ENCODE results near the gene LIN54. TPM values are rescaled to one million over a fixed set of nuclear protein-coding genes. Genes with fewer than 3 reads are reported as not detected.

Gene LIN54
- total and polyA plus RNA-seq, 9 of the 15 experiments (the other 6 are each of a cell fraction or from before 2014, with no cell fraction given): 2.2 to 22.5 (median 15.8) TPM

DNA sequence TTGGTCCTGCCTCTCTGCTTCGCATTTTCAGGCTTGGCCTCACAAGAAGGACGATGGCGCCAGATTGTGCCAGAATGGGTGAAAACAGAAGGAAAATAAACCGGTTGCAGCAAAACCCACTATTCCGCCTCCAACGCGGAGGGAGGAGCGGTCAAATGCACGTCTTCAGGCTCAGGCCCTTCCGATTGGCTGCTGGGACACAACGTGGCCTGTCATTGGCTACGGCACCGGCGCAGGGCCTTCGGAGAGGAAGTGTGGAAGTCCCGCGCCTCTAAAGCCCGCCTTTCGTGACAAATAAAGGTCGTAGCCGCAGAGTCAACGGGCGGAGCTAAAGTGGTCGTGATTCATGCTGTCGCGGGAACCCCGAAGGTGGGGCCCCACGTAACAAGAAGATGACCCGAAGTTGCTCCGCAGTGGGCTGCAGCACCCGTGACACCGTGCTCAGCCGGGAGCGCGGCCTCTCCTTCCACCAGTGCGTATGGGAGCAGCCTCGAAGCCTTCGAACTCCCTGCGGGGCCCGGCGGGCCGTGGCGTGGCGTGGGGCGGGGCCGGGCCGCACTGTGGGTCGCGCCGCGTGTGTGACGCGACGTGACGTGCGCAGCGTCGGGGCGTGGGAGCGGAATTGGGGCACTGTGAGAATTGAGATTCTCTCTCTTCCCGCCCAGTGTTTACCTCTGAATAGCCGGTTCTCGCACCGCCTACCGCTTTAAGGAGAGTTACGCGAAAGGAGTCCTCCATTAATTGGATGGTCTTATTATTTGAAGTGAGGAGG is 110.0 kb downstream of the LIN54 start, which contains the start of gene THAP9 (continued):
- TF ChIP-seq TAF9B (IDR thresholded peaks at IDR 0.05; ENCODE audit: partially characterized antibody): peak; percentile 97
- no peak for TF ChIP-seq PYGO2 (tag; IDR thresholded peaks at IDR 0.05)
- TF ChIP-seq ZNF146 (CRISPR knock-in tag; IDR thresholded peaks at IDR 0.05; ENCODE audit: unreplicated experiment): no peak
- no peak for TF ChIP-seq NELFE (IDR thresholded peaks at IDR 0.05; ENCODE audit: insufficient read depth, insufficient read length)
- TF ChIP-seq, protein P1, sequence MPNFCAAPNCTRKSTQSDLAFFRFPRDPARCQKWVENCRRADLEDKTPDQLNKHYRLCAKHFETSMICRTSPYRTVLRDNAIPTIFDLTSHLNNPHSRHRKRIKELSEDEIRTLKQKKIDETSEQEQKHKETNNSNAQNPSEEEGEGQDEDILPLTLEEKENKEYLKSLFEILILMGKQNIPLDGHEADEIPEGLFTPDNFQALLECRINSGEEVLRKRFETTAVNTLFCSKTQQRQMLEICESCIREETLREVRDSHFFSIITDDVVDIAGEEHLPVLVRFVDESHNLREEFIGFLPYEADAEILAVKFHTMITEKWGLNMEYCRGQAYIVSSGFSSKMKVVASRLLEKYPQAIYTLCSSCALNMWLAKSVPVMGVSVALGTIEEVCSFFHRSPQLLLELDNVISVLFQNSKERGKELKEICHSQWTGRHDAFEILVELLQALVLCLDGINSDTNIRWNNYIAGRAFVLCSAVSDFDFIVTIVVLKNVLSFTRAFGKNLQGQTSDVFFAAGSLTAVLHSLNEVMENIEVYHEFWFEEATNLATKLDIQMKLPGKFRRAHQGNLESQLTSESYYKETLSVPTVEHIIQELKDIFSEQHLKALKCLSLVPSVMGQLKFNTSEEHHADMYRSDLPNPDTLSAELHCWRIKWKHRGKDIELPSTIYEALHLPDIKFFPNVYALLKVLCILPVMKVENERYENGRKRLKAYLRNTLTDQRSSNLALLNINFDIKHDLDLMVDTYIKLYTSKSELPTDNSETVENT (CRISPR knock-in tag; IDR thresholded peaks at IDR 0.05): no peak
- TF ChIP-seq TFAM (CRISPR knock-in tag; conservative IDR thresholded peaks at IDR 0.05): no peak
- no peak for TF ChIP-seq COPS2 (conservative IDR thresholded peaks at IDR 0.05)
- TF ChIP-seq POLR3G (IDR thresholded peaks at IDR 0.05; ENCODE audit: extremely low read depth, insufficient read length, insufficient replicate concordance): no peak
- peak; percentile 1; the same call in 1 of the 2 replicates for TF ChIP-seq GATA2 (CRISPR knock-in tag; IDR thresholded peaks at IDR 0.05)
- no peak for TF ChIP-seq ZNF507 (tag; conservative IDR thresholded peaks at IDR 0.05)
- TF ChIP-seq, protein P2, sequence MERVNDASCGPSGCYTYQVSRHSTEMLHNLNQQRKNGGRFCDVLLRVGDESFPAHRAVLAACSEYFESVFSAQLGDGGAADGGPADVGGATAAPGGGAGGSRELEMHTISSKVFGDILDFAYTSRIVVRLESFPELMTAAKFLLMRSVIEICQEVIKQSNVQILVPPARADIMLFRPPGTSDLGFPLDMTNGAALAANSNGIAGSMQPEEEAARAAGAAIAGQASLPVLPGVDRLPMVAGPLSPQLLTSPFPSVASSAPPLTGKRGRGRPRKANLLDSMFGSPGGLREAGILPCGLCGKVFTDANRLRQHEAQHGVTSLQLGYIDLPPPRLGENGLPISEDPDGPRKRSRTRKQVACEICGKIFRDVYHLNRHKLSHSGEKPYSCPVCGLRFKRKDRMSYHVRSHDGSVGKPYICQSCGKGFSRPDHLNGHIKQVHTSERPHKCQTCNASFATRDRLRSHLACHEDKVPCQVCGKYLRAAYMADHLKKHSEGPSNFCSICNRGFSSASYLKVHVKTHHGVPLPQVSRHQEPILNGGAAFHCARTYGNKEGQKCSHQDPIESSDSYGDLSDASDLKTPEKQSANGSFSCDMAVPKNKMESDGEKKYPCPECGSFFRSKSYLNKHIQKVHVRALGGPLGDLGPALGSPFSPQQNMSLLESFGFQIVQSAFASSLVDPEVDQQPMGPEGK (CRISPR knock-in tag; IDR thresholded peaks at IDR 0.05; ENCODE audit: borderline replicate concordance): no peak
- TF ChIP-seq SMAD2 (IDR thresholded peaks at IDR 0.05; ENCODE audit: low read depth, low read length): no peak
- TF ChIP-seq XRCC5 (IDR thresholded peaks at IDR 0.05; ENCODE audit: low read depth, low read length): no peak
- TF ChIP-seq BDP1 (IDR thresholded peaks at IDR 0.05; ENCODE audit: insufficient read depth, insufficient read length): no peak
- TF ChIP-seq GTF2A2 (tag; IDR thresholded peaks at IDR 0.05): no peak
- TF ChIP-seq KAT7 (CRISPR knock-in tag; IDR thresholded peaks at IDR 0.05; ENCODE audit: borderline replicate concordance): peak; percentile 71; the same call in 1 of the 2 replicates
- TF ChIP-seq TRIM28 (IDR thresholded peaks at IDR 0.05): peak; percentile 18; the same call in 1 of the 2 replicates
- no peak for TF ChIP-seq BCL6 (CRISPR knock-in tag; IDR thresholded peaks at IDR 0.05)
- TF ChIP-seq, protein P3, sequence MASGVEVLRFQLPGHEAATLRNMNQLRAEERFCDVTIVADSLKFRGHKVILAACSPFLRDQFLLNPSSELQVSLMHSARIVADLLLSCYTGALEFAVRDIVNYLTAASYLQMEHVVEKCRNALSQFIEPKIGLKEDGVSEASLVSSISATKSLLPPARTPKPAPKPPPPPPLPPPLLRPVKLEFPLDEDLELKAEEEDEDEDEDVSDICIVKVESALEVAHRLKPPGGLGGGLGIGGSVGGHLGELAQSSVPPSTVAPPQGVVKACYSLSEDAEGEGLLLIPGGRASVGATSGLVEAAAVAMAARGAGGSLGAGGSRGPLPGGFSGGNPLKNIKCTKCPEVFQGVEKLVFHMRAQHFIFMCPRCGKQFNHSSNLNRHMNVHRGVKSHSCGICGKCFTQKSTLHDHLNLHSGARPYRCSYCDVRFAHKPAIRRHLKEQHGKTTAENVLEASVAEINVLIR (CRISPR knock-in tag; IDR thresholded peaks at IDR 0.05): peak; percentile 91
- TF ChIP-seq ZNF232 (CRISPR knock-in tag; IDR thresholded peaks at IDR 0.05): no peak; the same call in 1 of the 2 replicates
- no peak for TF ChIP-seq JUNB (CRISPR knock-in tag; conservative IDR thresholded peaks at IDR 0.05)
- TF ChIP-seq ZNF316 (IDR thresholded peaks at IDR 0.05): peak; percentile 70
- peak; percentile 55; the same call in 1 of the 2 replicates for TF ChIP-seq CBX1 (IDR thresholded peaks at IDR 0.05; ENCODE audit: low read depth)
- no peak for TF ChIP-seq NUFIP1 (IDR thresholded peaks at IDR 0.05; ENCODE audit: partially characterized antibody)
- no peak for TF ChIP-seq TGIF2 (CRISPR knock-in tag; IDR thresholded peaks at IDR 0.05)
- TF ChIP-seq ZNF79 (CRISPR knock-in tag; IDR thresholded peaks at IDR 0.05; ENCODE audit: low read depth): no peak
- no peak for TF ChIP-seq HDGF (IDR thresholded peaks at IDR 0.05)
